ENCODE data around the gene ASIC4. TPM values are rescaled to one million over a fixed set of nuclear protein-coding genes. Genes with fewer than 3 reads are reported as not detected.

Gene ASIC4
- total RNA-seq, 1 donor from 2014 or later: 0.15 TPM

DNA sequence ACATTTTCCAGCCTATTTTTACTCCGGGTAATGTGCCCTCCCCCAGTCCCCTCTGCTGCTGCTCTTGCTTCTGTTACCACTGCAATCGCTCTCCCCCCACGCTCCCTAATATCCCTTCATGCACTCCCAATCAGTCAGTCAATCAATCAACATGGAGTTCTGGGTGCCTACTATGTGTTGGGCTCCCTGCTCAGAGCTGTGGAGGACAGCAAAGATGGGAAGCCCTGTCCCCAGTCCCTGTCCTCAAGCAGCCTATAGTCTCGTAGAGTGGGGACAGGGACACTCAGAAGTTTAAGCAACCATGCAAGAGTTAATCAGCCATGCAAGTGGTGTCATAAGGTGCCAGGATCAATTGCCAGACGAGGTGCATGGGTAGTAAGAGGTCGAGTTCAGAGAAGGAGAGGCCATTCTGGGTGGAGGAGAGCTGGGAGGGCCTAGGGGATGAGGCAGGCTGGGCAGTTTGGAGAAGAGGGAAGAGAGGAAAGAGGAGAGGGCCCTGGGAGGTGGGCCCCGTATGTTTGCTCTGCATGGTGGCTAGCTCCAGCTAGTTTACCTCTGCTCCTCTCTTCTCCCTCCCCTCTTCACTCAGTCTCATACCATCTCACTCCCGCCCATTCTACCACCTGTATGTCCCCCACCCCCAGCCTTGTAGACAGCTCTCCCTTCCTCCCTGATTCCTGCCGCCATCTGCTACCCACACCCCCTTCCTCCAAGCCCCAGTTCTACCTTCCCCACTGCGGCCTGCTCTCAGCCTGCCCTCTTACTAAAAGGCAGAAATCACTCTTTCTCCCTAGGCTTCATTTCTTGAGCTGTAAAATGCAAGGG, 3.9 kb downstream of the ASIC4 start:
- TF ChIP-seq CTCF (IDR thresholded peaks at IDR 0.05): no peak
- no peak overlapping the region for H3K4me3 Mint-ChIP-seq (ENCODE audit: unreplicated experiment)
- no peak overlapping the region for H3K27ac Mint-ChIP-seq (ENCODE audit: unreplicated experiment)
- no peak for DNase-seq (ENCODE audit: low spot score)
- no peaks in the 10 kb centered on the region for H3K36me3 Mint-ChIP-seq (ENCODE audit: low read depth)
- peaks cover 31% of the 10 kb centered on the region for H3K4me1 Mint-ChIP-seq (ENCODE audit: low read depth)
- no peaks in the 10 kb centered on the region for H3K9me3 Mint-ChIP-seq (ENCODE audit: low read depth)
- peaks cover 42% of the 10 kb centered on the region for H3K27me3 Mint-ChIP-seq (ENCODE audit: low read depth)

GRCh38 chr2:219519526-219519916, 5.2 kb downstream of the ASIC4 start:
- no peak for DNase-seq (ENCODE audit: low spot score)
- H3K9me3 Mint-ChIP-seq (ENCODE audit: low read depth): no peaks in the 10 kb centered on the region
- H3K27me3 Mint-ChIP-seq (ENCODE audit: low read depth): peaks cover 31% of the 10 kb centered on the region
- H3K36me3 Mint-ChIP-seq (ENCODE audit: low read depth): no peaks in the 10 kb centered on the region
- TF ChIP-seq CTCF (IDR thresholded peaks at IDR 0.05): no peak
- H3K4me3 Mint-ChIP-seq (ENCODE audit: unreplicated experiment): no peak overlapping the region
- no peak overlapping the region for H3K27ac Mint-ChIP-seq (ENCODE audit: unreplicated experiment)
- peaks cover 23% of the 10 kb centered on the region for H3K4me1 Mint-ChIP-seq (ENCODE audit: low read depth)

DNA sequence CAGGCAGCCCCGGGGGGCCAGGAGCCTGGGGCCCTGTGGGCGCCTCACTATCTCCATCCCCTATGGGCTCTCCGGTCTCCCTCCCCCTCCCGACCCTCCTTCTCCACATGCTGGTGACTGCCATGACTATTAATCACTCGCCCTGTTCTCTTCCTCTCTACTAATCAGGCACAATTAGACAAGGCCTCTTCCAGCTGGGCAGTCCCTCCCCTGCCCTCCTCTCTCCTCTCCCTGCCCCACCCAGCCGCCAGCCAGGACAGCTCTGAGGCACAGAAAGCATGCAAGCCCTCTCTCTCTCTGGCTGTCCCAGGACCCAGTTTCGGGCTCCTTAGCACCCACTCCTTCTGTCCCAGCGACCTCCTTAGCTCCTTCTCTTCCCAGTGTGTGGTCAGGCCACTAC, 5.8 kb downstream of the ASIC4 start:
- Mint-ChIP-seq H3K4me1 (ENCODE audit: low read depth) (peaks cover 23% of the 10 kb centered on the region), H3K4me3 (ENCODE audit: unreplicated experiment) (no peak overlapping the region), H3K27me3 (ENCODE audit: low read depth) (peaks cover 29% of the 10 kb centered on the region), H3K9me3 (ENCODE audit: low read depth) (no peaks in the 10 kb centered on the region), H3K27ac (ENCODE audit: unreplicated experiment) (no peak overlapping the region), H3K36me3 (ENCODE audit: low read depth) (no peaks in the 10 kb centered on the region)
- TF ChIP-seq CTCF (IDR thresholded peaks at IDR 0.05): no peak
- no peak for DNase-seq (ENCODE audit: low spot score)

DNA sequence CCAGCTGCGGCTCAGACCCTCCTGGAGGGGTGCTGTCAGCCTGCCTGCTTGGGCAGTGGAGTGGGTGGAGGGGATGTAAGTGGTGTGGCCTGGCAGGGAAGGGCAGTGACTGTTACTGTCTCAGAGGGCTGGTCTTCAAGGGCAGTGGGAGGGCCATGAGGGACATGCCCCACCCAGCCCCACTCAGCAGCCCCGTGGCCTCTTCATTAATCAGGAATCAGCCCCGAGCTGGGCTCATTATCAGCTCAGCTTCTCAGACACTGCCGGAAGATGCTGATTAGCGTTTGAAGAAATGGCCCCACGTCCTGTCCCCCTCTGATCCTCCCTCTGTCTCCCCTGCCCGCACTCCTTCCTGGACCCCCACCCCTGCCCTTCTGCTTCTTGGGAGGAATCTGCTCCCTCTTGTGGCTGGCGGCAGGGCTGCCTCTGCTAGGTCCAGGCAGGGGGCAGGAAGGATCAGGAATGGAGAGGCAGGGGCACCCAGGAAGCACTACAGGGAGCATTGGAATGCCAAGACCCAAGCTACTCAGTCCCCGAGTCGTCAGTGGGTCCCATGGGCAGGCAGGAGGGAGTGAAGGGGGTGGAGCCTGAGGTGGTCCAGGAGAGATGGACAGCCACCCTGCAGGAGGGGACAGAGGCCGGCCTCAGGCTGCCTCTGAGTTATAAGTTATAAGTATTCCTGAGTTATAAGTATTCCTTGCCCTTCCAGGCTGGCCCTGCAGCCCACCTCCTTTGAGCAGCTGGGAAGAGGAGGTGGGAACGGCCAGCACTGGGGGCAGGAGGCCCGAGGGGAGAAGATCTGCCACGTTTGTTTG, 7.0 kb downstream of the ASIC4 start:
- no peak for DNase-seq (ENCODE audit: low spot score)
- Mint-ChIP-seq H3K27ac (ENCODE audit: unreplicated experiment) (peak overlapping the region; percentile 6), H3K4me3 (ENCODE audit: unreplicated experiment) (peak overlapping the region; percentile 31), H3K9me3 (ENCODE audit: low read depth) (no peaks in the 10 kb centered on the region), H3K36me3 (ENCODE audit: low read depth) (no peaks in the 10 kb centered on the region), H3K27me3 (ENCODE audit: low read depth) (peaks cover 21% of the 10 kb centered on the region), H3K4me1 (ENCODE audit: low read depth) (peaks cover 23% of the 10 kb centered on the region)
- peak; percentile 89 for TF ChIP-seq CTCF (IDR thresholded peaks at IDR 0.05)

Measured in chondrocyte (in vitro differentiated cells).